ENCODE results near the gene TRIM64. TPM values are rescaled to one million over a fixed set of nuclear protein-coding genes. Genes with fewer than 3 reads are reported as not detected.
"Not testable (repeated sequence)": the region's sequence is repeated elsewhere in the genome, so short reads cannot be mapped to it uniquely, and the experiment has no call there.

TRIM64 gene
- not detected for polyA plus RNA-seq (ENCODE audit: insufficient read length in 3 of 3)

GRCh38 chr11:89965737-89966136, at the start of gene TRIM64:
TSS of gene TRIM64 (plus strand) at chr11:89966037. CDS start at chr11:89968504, 2,467 bp downstream.
- not testable (repeated sequence) for DNase-seq (ENCODE audit: low read depth in 3 of 3, low spot score in 2 of 3)

GRCh38 chr11:89922195-89922660, 43.6 kb upstream of the TRIM64 start, which contains the start of gene TRIM49D1:
TSS of gene TRIM49D1 (minus strand) at chr11:89922245. CDS start at chr11:89917710, 4,535 bp downstream.
- no peak for DNase-seq (ENCODE audit: low read depth in 3 of 3, low spot score in 2 of 3)

- DNase-seq (ENCODE audit: low read depth in 3 of 3, low spot score in 2 of 3), result not testable (repeated sequence)
Observed at GRCh38 chr11:89923764-89924163, 42.1 kb upstream of the TRIM64 start, which contains the start of gene TRIM49D2. TSS of gene TRIM49D2 (plus strand) at chr11:89924064. CDS start at chr11:89926762, 2,698 bp downstream.

GRCh38 chr11:89960833-89961232, 5.0 kb upstream of the TRIM64 start:
- not testable (repeated sequence) for DNase-seq (ENCODE audit: low read depth in 3 of 3, low spot score in 2 of 3)

Other genes starting within 250 kb of the TRIM64 start
- gene TRIM49, start 157.5 kb upstream of the TRIM64 start, polyA plus RNA-seq (ENCODE audit: insufficient read length in 3 of 3), result not detected
- not detected for gene TRIM64B, start 87.5 kb upstream of the TRIM64 start, polyA plus RNA-seq (ENCODE audit: insufficient read length in 3 of 3)
- gene TRIM49D1, start 43.8 kb upstream of the TRIM64 start, polyA plus RNA-seq (ENCODE audit: insufficient read length in 3 of 3), result not detected
- gene TRIM49D2, start 42.0 kb upstream of the TRIM64 start, polyA plus RNA-seq (ENCODE audit: insufficient read length in 3 of 3), result not detected
- not detected for gene TRIM49C, start 65.1 kb downstream of the TRIM64 start, polyA plus RNA-seq (ENCODE audit: insufficient read length in 3 of 3)
- gene UBTFL1, start 119.9 kb downstream of the TRIM64 start, polyA plus RNA-seq (ENCODE audit: insufficient read length in 3 of 3), result not detected
- 10 to 100 TPM; 19.5 to 27.7 (median 24.0) TPM for gene NAALAD2, start 168.6 kb downstream of the TRIM64 start, polyA plus RNA-seq (ENCODE audit: insufficient read length in 3 of 3)

Measured in right renal cortex interstitium (tissue), 3 donors.